NCI-H1436 treated with DMSO at 0.1 percent for 48 hours (cell line): ENCODE results near the gene LIN7B.

Experiments used
- DNase-seq: peaks from one replicate; lab custom pipeline; 2025; lab: John Stamatoyannopoulos, UW

LIN7B gene

DNA sequence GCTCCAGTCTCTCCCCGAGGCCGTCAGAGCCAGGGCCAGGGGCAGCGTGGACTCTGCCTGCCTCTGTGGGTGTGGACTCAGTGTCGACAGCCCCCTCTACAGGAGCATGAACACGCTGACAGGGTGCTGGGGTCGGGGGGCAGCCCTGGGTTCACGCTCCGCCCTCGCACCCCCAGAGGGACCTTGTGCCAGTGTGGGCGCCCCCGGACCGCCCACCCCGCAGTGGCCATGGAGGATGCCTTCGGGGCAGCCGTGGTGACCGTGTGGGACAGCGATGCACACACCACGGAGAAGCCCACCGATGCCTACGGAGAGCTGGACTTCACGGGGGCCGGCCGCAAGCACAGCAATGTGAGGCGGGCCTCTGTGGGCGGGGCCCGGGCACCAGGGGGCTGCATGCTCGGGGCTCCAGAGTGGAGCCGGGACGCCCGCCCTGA is 51.7 kb downstream of the LIN7B start:
- DNase-seq = no peak

DNA sequence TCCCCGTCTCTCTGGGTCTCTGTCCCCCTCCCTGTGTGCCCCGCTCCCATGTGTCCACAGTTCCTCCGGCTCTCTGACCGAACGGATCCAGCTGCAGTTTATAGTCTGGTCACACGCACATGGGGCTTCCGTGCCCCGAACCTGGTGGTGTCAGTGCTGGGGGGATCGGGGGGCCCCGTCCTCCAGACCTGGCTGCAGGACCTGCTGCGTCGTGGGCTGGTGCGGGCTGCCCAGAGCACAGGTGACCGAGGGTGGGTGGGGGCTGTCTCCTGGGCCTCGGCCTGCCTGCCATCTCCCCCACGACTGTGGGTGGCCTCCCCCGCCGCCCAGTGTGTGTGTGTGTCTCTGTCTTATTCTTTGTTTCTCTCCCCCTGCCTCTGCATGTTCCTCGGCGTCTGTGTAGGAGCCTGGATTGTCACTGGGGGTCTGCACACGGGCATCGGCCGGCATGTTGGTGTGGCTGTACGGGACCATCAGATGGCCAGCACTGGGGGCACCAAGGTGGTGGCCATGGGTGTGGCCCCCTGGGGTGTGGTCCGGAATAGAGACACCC is 53.8 kb downstream of the LIN7B start:
- DNase-seq = no peak
